Embryonic facial prominence (tissue), 1 donor: Measurements from ENCODE around the gene CADPS2.
"Not testable (repeated sequence)": the region's sequence is repeated elsewhere in the genome, so short reads cannot be mapped to it uniquely, and the experiment has no call there.

Source experiments
- DNase-seq: peaks from one replicate; pipeline ENCODE4 v3.0.0-alpha.2; 2016; ENCODE audit errors: extremely low spot score

The CADPS2 gene

GRCh38 chr7:122849957-122850328, 36.3 kb downstream of the CADPS2 start:
- DNase-seq, result no peak

GRCh38 chr7:122849322-122849956, 36.8 kb downstream of the CADPS2 start:
- DNase-seq, result no peak

GRCh38 chr7:122847871-122848473, 38.3 kb downstream of the CADPS2 start:
- DNase-seq, result no peak

GRCh38 chr7:122846591-122846990, 39.7 kb downstream of the CADPS2 start:
- no peak for DNase-seq

- no peak for DNase-seq
Observed at GRCh38 chr7:122845286-122845685, 41.0 kb downstream of the CADPS2 start.

- no peak for DNase-seq
Observed at GRCh38 chr7:122844191-122844988, 41.9 kb downstream of the CADPS2 start.

GRCh38 chr7:122842971-122843370, 43.3 kb downstream of the CADPS2 start:
- DNase-seq, result no peak

GRCh38 chr7:122836286-122836685, 50.0 kb downstream of the CADPS2 start:
- DNase-seq, result not testable (repeated sequence)

GRCh38 chr7:122834571-122834942, 51.7 kb downstream of the CADPS2 start:
- DNase-seq, result not testable (repeated sequence)

- no peak for DNase-seq
Observed at GRCh38 chr7:122833888-122834570, 52.2 kb downstream of the CADPS2 start.

GRCh38 chr7:122831436-122831835, 54.8 kb downstream of the CADPS2 start:
- DNase-seq, result no peak

GRCh38 chr7:122829962-122830361, 56.3 kb downstream of the CADPS2 start:
- DNase-seq, result no peak

- no peak for DNase-seq
Observed at GRCh38 chr7:122827763-122828162, 58.5 kb downstream of the CADPS2 start.

- DNase-seq, result no peak
Observed at GRCh38 chr7:122813845-122814244, 72.4 kb downstream of the CADPS2 start.

GRCh38 chr7:122803851-122804250, 82.4 kb downstream of the CADPS2 start:
- DNase-seq, result no peak

GRCh38 chr7:122803323-122803722, 82.9 kb downstream of the CADPS2 start:
- peak; percentile 18 for DNase-seq

- no peak for DNase-seq
Observed at GRCh38 chr7:122802301-122802751, 83.9 kb downstream of the CADPS2 start.

GRCh38 chr7:122791959-122792545, 94.2 kb downstream of the CADPS2 start:
- DNase-seq, result no peak

- no peak for DNase-seq
Observed at GRCh38 chr7:122790591-122790990, 95.7 kb downstream of the CADPS2 start.

GRCh38 chr7:122790132-122790531, 96.1 kb downstream of the CADPS2 start:
- no peak for DNase-seq

GRCh38 chr7:122789156-122789555, 97.1 kb downstream of the CADPS2 start:
- no peak for DNase-seq
